GM18951 (cell line): ENCODE measurements around the gene POLE.

Experiments
- POLR2A ChIP-seq: IDR thresholded peaks from 4 replicates; pipeline ENCODE4 v1.6.1; 2011; ENCODE audit warnings: mild to moderate bottlenecking; ENCODE audit not compliant: insufficient read length, insufficient read depth; ENCODE audit errors: extremely low read depth
- in situ Hi-C: fragments of 300-500 bp; cut with MboI; formaldehyde crosslinking; loops from one replicate; pipeline ENCODE4 v1.12.0; 2022; ENCODE audit warnings: low sequenced_read_pairs, mixed read lengths, inconsistent platforms; ENCODE audit not compliant: unreplicated experiment

The POLE gene

DNA sequence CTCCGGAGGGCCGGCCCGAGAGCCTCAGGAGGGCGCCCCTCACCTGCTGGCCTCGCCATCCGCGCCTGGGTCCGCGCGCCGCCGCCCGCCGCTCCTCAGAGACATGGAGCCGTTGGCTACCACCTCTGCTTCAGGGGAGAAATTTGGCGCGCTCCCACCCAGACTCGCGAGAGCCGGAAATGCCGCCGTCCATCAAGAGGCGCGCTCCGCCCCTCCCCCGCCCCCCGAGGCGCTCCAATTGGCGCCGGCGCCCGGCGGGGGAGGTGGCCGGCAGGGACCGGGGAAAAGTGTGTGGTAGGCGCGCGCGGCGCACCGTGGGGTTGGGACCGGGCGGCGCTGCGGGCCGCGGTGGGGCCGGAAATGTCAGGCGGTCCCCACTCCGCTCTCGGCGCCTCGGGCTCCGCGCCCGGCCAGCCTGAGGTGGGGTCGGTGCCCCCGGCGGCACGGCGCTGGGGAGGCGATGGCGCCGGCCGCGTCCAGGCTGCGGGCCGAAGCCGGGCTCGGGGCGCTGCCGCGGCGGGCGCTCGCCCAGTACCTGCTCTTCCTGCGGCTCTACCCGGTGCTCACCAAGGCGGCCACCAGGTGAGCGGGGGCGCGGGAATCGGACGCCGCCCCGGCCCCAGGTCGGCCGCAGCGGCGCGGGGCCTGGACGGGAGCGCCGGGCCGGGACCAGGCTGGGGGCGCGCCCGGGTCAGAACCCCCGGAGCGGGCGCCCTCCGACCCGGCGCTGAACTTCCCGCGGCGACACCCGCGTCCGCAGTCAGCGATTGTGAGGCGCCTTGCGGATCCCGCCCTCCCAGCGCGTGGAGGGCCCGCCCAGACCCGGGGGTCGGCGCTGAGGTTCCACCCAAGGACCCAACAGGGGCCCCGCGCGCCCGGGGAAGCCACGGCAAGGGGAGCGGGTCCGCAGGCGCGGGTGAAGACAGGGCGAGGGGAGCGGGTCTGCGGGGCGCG is at the start of gene POLE, which contains the start of gene PXMP2:
TSS of gene POLE (minus strand) at position 132 of the 954 bp plus-strand sequence. CDS start at position 105, 27 bp downstream.
TSS of gene PXMP2 (plus strand) at position 377 of the 954 bp plus-strand sequence. CDS start at position 461, 84 bp downstream.
- in situ Hi-C loops = no loop called here

DNA sequence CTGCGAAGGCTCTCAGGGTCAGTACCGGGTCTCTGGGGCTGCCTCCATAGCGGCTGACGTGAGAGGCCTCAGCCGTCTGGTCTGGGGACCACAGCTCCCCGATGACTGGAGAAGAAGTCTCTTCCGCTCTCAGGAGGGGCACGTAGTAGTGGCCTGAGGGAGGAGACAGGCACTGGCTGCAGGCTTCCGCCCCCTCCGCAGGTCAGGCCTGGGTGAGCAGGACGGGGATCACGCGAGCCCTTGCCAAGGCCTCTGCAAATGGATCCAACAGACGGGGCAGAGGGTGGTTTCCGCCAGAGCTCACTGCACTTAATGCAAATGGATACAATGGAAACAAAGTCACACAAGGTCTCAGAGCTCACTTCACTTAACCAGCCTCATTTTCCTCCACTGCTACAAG is 49.8 kb upstream of the POLE start:
- in situ Hi-C loops = no loop called here
- TF ChIP-seq POLR2A = no peak

More for the DNA sequence above, at the start of gene POLE, which contains the start of gene PXMP2:
- TF ChIP-seq POLR2A = peak; percentile 82

DNA sequence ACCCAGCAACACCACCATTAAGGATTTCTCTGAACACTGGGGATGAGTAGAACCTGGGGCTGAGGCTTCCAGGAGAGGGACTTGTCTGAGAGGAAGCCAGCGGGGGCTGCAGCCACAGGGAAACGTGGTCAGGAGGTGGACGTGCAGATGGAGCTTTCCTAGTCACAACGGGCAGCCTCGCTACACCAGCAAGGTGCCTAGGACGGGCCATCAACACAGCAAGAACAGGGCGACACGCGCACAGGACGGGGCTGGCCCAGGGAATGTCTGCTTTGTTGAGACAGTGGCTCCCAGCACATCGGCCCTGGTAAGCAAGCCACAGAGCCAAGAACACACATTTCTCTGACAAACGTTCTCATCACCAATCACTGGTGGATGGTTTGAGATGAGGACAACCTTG is 49.2 kb upstream of the POLE start:
- peak; percentile 16 for TF ChIP-seq POLR2A
- in situ Hi-C loops = no loop called here

- in situ Hi-C loops = no loop called here
- TF ChIP-seq POLR2A = no peak
Measured at GRCh38 chr12:132735496-132735895, 48.4 kb upstream of the POLE start.

DNA sequence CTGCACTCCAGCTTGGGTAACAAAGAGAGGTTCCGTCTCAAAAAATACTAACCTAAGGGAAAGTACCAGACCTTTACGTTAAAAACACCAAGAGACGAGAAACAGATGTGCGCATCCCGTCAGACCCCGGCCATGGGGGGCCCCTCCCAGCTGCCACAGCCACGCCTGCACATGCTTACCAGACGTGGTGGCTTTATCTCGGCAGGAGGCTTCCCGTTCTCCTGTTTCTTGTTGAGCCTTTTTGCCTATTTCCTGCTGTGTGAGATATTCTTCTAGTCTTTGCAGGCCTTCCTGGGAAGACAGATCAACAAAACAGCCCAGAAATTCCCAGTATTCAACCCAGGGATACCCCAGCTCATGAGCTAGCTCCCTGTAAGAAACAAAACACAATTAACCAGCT is 47.1 kb upstream of the POLE start:
- in situ Hi-C loops = no loop called here

DNA sequence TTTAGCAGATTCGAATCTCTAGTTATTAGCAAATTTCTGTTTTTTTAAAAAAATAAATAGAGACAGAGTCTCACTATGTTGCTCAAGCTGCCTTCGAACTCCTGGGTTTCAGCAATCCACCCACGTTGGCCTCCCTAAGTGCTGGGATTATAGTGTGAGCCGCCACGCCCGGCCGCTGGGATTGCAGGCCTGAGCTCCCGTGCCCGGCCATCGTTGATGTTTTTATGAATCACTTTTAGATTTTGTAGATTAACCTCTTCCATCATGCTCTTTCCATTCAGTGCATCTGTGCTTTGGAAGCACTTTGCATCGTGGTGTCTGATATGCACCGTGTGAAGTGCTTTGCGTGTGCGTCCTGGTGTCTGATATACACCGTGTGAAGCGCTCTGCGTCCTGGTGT is 44.4 kb upstream of the POLE start:
- no peak for TF ChIP-seq POLR2A

More for the DNA sequence above, 47.1 kb upstream of the POLE start:
- no peak for TF ChIP-seq POLR2A

GRCh38 chr12:132730353-132730752 is 43.2 kb upstream of the POLE start:
- in situ Hi-C loops = no loop called here
- no peak for TF ChIP-seq POLR2A

More for the DNA sequence above, 44.4 kb upstream of the POLE start:
- in situ Hi-C loops = no loop called here

GRCh38 chr12:132729541-132730320 is 42.6 kb upstream of the POLE start:
- TF ChIP-seq POLR2A = no peak
- in situ Hi-C loops = no loop called here

- in situ Hi-C loops = no loop called here
- no peak for TF ChIP-seq POLR2A
Measured at GRCh38 chr12:132728502-132728901, 41.4 kb upstream of the POLE start.

GRCh38 chr12:132727091-132727794 is 40.1 kb upstream of the POLE start:
- TF ChIP-seq POLR2A = no peak
- in situ Hi-C loops = no loop called here

DNA sequence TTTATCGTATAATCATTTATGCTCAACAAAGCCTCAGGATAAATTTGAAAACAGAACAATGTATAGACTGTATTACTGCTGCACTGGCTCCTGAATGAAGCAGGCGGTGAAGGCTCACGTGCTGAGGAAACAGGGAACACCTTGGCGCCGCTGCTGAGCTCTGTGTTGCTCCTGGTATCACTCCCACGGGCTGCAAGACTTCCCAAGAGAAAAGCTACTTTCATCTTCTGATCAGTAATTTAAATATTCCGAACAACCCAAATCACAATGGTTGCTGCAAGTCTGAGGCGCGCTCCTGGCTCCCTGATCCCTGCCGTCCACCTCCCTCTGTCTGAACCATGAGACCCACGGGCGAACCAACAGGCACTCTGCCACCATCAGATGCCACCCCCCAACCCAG is 39.2 kb upstream of the POLE start:
- in situ Hi-C loops = no loop called here
- no peak for TF ChIP-seq POLR2A

DNA sequence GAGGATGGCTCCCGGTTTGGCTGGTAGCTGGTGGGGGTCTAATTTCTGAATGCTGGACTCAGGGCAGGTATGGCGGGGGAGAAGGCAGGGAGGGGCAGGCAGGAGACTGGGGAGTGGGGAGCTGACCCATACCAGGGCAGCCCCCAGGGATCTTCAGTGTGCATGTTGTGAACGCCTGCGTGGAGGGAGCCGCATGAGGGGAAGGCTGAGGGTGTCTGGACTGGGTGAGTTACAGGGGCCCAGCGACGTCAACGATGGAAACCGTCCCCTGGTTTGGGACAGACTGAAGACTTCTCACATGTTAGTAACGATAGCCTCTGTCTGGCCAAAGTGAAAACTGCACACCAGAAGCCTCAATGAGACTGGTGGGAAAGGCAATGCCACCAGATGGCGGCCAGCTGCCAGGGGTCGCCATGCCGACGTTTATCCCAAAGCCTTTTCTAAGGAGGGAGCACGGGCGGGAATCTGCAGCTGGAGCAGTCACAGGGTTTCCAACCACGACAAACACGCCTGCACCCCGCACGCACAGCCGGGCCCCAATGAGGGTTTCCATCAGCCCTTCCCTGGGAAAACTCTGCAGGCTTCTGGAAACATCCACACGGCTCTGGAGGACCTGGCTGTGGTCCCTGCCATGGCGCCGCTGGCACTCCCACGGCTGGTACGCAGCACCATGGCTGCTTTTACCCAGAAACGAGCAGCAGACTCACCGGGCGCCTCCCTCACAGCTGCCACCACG is 37.5 kb upstream of the POLE start:
- peak; percentile 28 for TF ChIP-seq POLR2A
- in situ Hi-C loops = no loop called here
